Fibroblast of pulmonary artery (primary cell): ENCODE data around the gene ARV1.

ENCODE experiments used
- DNase-seq: peaks from one replicate; pipeline ENCODE4 v3.0.0-alpha.2; 2010; ENCODE audit warnings: low read depth
- H3K4me3 ChIP-seq: replicated peaks from 2 replicates; pipeline ENCODE4 v1.5.1; 2011; ENCODE audit warnings: low read depth, mild to moderate bottlenecking, control low read depth, low read length, moderate library complexity
- TF ChIP-seq, protein P1 (sequence below): IDR thresholded peaks from 2 replicates; pipeline ENCODE4 v1.5.1; 2011; ENCODE audit warnings: mild to moderate bottlenecking, control low read depth, low read length, inconsistent platforms; ENCODE audit errors: missing control alignments

The ARV1 gene

DNA sequence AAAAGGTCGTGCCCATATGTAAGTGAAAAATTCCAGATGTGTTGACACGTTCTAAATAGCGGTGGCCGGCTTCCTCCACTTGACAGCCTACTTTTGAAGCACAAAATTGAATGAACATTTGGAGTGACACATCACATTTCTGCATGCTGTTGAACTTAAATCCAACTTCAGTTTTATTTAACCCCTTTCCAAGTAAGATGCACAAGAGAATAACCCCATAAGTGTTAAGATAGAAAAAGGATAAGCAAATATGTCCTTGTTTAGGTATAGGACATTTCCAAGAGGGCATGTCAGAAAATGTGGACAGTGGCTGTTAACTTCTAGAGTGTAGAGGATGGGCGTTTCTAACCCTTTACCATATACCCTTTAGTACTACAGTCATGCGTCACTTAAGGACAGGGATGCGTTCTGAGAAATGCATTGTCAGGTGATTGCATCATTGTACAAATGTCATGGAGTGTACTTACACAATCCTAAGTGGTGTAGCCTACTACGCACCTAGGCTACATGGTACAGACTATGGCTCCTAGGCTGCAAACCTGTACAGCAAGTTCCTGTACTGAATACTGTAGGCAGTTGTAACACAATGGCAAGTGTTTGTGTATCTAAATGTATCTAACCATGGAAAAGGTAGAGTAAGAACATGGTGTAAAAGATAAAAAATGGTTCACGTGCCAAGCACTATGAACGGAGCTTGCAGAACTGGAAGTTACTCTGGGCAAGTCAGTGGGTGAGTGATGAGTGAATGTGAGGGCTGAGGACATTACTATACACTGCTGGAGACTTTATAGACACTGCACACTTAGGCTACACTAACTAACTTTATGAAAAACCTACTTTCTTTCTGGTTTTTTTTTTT lies 70.5 kb downstream of the ARV1 start:
- TF ChIP-seq, protein P1, sequence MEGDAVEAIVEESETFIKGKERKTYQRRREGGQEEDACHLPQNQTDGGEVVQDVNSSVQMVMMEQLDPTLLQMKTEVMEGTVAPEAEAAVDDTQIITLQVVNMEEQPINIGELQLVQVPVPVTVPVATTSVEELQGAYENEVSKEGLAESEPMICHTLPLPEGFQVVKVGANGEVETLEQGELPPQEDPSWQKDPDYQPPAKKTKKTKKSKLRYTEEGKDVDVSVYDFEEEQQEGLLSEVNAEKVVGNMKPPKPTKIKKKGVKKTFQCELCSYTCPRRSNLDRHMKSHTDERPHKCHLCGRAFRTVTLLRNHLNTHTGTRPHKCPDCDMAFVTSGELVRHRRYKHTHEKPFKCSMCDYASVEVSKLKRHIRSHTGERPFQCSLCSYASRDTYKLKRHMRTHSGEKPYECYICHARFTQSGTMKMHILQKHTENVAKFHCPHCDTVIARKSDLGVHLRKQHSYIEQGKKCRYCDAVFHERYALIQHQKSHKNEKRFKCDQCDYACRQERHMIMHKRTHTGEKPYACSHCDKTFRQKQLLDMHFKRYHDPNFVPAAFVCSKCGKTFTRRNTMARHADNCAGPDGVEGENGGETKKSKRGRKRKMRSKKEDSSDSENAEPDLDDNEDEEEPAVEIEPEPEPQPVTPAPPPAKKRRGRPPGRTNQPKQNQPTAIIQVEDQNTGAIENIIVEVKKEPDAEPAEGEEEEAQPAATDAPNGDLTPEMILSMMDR: no peak
- no peak overlapping the region for H3K4me3 ChIP-seq
- no peak for DNase-seq
